Spleen (tissue), 7 donors: Measurements from ENCODE around the gene PDGFD.

Experiments
- CTCF ChIP-seq, 11 experiments: fragments of 200-600 bp in 7 of 11; fragments of 450-650 bp in 4 of 11; sonication (generic) in 4 of 11; IDR thresholded peaks in 8 of 11; conservative IDR thresholded peaks in 3 of 11; 1 replicate in 7 of 11; 2 replicates in 4 of 11; pipeline versions ENCODE4 v1.4.0 to v1.8.0; 2016 to 2021; ENCODE audit warnings: antibody characterized with exemption in 11 of 11, inconsistent platforms in 4 of 11, mild to moderate bottlenecking in 1 of 11
- POLR2A ChIP-seq, 3 donors: fragments of 450-650 bp; IDR thresholded peaks; one replicate each; pipeline ENCODE4 v1.5.1; 2017; ENCODE audit warnings: antibody characterized with exemption in 3 of 3, mild to moderate bottlenecking in 1 of 3
- donor health status: DM: no; HTN: no; CAD: no; lungs with moderate emphysema.
- donor health status: DM: no; HTN: no; CAD: no.
- donor health status: DM: no; HTN: no; CAD: no.

- TF ChIP-seq POLR2A (IDR thresholded peaks at IDR 0.05), result no peak
- no peak for TF ChIP-seq CTCF (IDR thresholded peaks at IDR 0.05 in 8 of 11, conservative IDR thresholded peaks at IDR 0.05 in 3 of 11)
Observed at GRCh38 chr11:103985041-103985440, 178.9 kb downstream of the PDGFD start.
